Hindlimb muscle (tissue), 1 donor: ENCODE measurements around the gene OR11H7. TPM values are rescaled to one million over a fixed set of nuclear protein-coding genes. Genes with fewer than 3 reads are reported as not detected.
"Not testable (repeated sequence)": the region's sequence is repeated elsewhere in the genome, so short reads cannot be mapped to it uniquely, and the experiment has no call there.

Experiments used
- DNase-seq: peaks from one replicate; pipeline ENCODE4 v3.0.0-alpha.2; 2013
- polyA plus RNA-seq: library from polyadenylated mRNA; unstranded; fragments of 120-200 nt; gene quantifications from one replicate; pipeline ENCODE4 v1.2.1, GENCODE V29; 2013; ENCODE audit not compliant: insufficient read length

Gene OR11H7
- polyA plus RNA-seq, 1 donor: not detected

DNA sequence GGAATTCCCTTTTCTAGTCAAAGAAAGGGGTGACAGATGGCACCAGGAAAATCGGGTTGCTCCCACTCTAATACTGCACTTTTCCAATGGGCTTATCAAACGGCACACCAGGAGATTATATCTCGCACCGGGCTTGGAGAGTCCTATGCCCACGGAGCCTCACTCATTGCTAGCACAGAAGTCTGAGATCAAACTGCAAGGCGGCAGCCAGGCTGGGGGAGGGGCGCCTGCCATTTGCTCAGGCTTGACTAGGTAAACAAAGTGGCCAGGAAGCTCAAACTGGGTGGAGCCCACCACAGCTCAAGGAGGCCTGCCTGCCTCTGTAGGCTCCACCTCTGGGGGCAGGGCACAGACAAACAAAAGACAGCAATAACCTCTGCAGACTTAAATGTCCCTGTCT, 51.5 kb downstream of the OR11H7 start:
- DNase-seq: not testable (repeated sequence)

Other genes starting within 250 kb of the OR11H7 start
- gene OR4Q2, start 226.8 kb upstream of the OR11H7 start, polyA plus RNA-seq: not detected
- gene OR4K14, start 209.7 kb upstream of the OR11H7 start, polyA plus RNA-seq: not detected
- not detected for gene OR4K13, start 192.9 kb upstream of the OR11H7 start, polyA plus RNA-seq
- not detected for gene OR4L1, start 168.9 kb upstream of the OR11H7 start, polyA plus RNA-seq
- gene OR4K17, start 118.2 kb upstream of the OR11H7 start, polyA plus RNA-seq: not detected
- not detected for gene OR4N5, start 90.2 kb upstream of the OR11H7 start, polyA plus RNA-seq
- gene OR11G2, start 38.1 kb upstream of the OR11H7 start, polyA plus RNA-seq: not detected
- gene OR11H6, start 5.3 kb upstream of the OR11H7 start, polyA plus RNA-seq: not detected
- gene OR11H4, start 10.3 kb downstream of the OR11H7 start, polyA plus RNA-seq: not detected
- gene TTC5, start 77.0 kb downstream of the OR11H7 start, polyA plus RNA-seq: 11.3 TPM
- 58.8 TPM for gene CCNB1IP1, start 104.3 kb downstream of the OR11H7 start, polyA plus RNA-seq
- gene PARP2, start 114.7 kb downstream of the OR11H7 start, polyA plus RNA-seq: 35.5 TPM
- gene TEP1, start 184.5 kb downstream of the OR11H7 start, polyA plus RNA-seq: 17.5 TPM
- 0.97 TPM for gene KLHL33, start 207.2 kb downstream of the OR11H7 start, polyA plus RNA-seq
- gene OSGEP, start 225.8 kb downstream of the OR11H7 start, polyA plus RNA-seq: 41.9 TPM
- gene APEX1, start 226.2 kb downstream of the OR11H7 start, polyA plus RNA-seq: 163 TPM
- gene PIP4P1, start 232.5 kb downstream of the OR11H7 start, polyA plus RNA-seq: 18.6 TPM
- gene PNP, start 240.4 kb downstream of the OR11H7 start, polyA plus RNA-seq: 7.3 TPM